K562 (cell line): ENCODE measurements around the gene C1QTNF9B. TPM values are rescaled to one million over a fixed set of nuclear protein-coding genes. Genes with fewer than 3 reads are reported as not detected.

Source experiments
- ATAC-seq: fragments of 200-7000 bp; cut with Tn5 transposase; 3 replicates; pipeline ENCODE4 v1.9.1; 2020; ENCODE audit warnings: moderate library complexity
- BruUV-seq: library from RNA; stranded (reverse); fragments of 400-500 nt; replicated peaks from 2 replicates; lab custom pipeline; 2021; lab: Mats Ljungman, UMichigan
- CTCF ChIA-PET: fragments of 300-600 bp; formaldehyde crosslinking; extraction: SDS; loops from one replicate; lab custom pipeline; 2021; ENCODE audit warnings: low intra/inter-chr PET ratio; lab: Yijun Ruan, JAX
- POLR2A ChIA-PET: fragments of 300-600, 350-650 bp; sonication (Branson Sonifier 250); formaldehyde crosslinking; extraction: SDS; loops from one replicate; lab custom pipeline; 2021; ENCODE audit warnings: antibody characterized with exemption, inconsistent platforms; lab: Yijun Ruan, JAX
- DNase-seq, 4 experiments: peaks; one replicate each; pipeline versions ENCODE4 v3.0.0 to v3.0.0-alpha.2; 2011 to 2018; ENCODE audit warnings: low spot score in 3 of 4, mixed read lengths in 3 of 4; ENCODE audit errors: extremely low read depth in 1 of 4
- FAIRE-seq: peaks from 2 replicates; lab custom pipeline; 2011; peaks lifted over from hg19 to GRCh38; lab: Jason Lieb, UNC
- H2AFZ ChIP-seq: 2 replicates; pipeline ENCODE4 v1.6.0; 2011; ENCODE audit warnings: low read depth, low read length, control low read depth, inconsistent platforms
- H3K27ac ChIP-seq: fragments of 200-600 bp; 3 replicates; pipeline ENCODE4 v1.8.0; 2011; ENCODE audit warnings: low read depth, mild to moderate bottlenecking, control low read depth, inconsistent platforms, low read length, moderate library complexity, mixed read lengths; ENCODE audit errors: extremely low read depth
- H3K27me3 ChIP-seq, 2 experiments: fragments of 300-600 bp in 1 of 2; 2 replicates in 1 of 2; 3 replicates in 1 of 2; pipeline versions ENCODE4 v1.6.0 to v1.8.0; 2011; ENCODE audit warnings: inconsistent platforms in 2 of 2, low read length in 2 of 2, mild to moderate bottlenecking in 1 of 2, mixed read lengths in 1 of 2, moderate library complexity in 1 of 2; ENCODE audit not compliant: control insufficient read depth in 2 of 2, insufficient read depth in 2 of 2
- H3K36me3 ChIP-seq: fragments of 300-600 bp; 3 replicates; pipeline ENCODE4 v1.8.0; 2011; ENCODE audit warnings: mild to moderate bottlenecking, low read length, inconsistent platforms; ENCODE audit not compliant: control insufficient read depth, insufficient read depth
- H3K4me1 ChIP-seq, 2 experiments: fragments of 200-600 bp in 1 of 2; replicated peaks in 1 of 2; 2 replicates in 1 of 2; 3 replicates in 1 of 2; pipeline versions ENCODE4 v1.5.1 to v1.8.0; 2011; ENCODE audit warnings: inconsistent platforms in 2 of 2, low read length in 2 of 2, mild to moderate bottlenecking in 1 of 2, mixed read lengths in 1 of 2, moderate library complexity in 1 of 2; ENCODE audit not compliant: control insufficient read depth in 2 of 2, insufficient read depth in 2 of 2
- H3K4me2 ChIP-seq: 2 replicates; pipeline ENCODE4 v1.6.1; 2011; ENCODE audit warnings: low read length, control low read depth, inconsistent platforms, mixed read lengths; ENCODE audit not compliant: insufficient read depth
- H3K4me3 ChIP-seq: fragments of 200-600 bp; sonication (generic), shearing (Covaris generic); 2 replicates; pipeline ENCODE4 v1.5.1; 2016; ENCODE audit warnings: control low read depth, inconsistent platforms
- H3K79me2 ChIP-seq: fragments of 200-600 bp; 3 replicates; pipeline ENCODE4 v1.8.0; 2011; ENCODE audit warnings: low read length, inconsistent platforms; ENCODE audit not compliant: control insufficient read depth, insufficient read depth
- H3K9ac ChIP-seq, 2 experiments: 2 replicates each; pipeline versions ENCODE4 v1.6.0 to v1.6.1; 2011; ENCODE audit warnings: low read depth in 2 of 2, low read length in 2 of 2, control low read depth in 1 of 2, inconsistent platforms in 1 of 2, mild to moderate bottlenecking in 1 of 2, mixed read lengths in 1 of 2; ENCODE audit not compliant: insufficient read depth in 1 of 2
- H3K9me1 ChIP-seq: one replicate; pipeline ENCODE4 v1.6.0; 2011; ENCODE audit warnings: inconsistent platforms, mild to moderate bottlenecking, low read length, moderate library complexity; ENCODE audit not compliant: control insufficient read depth, insufficient read depth
- H3K9me3 ChIP-seq: replicated peaks from 2 replicates; pipeline ENCODE4 v1.5.1; 2011; ENCODE audit warnings: low read depth, low read length, inconsistent platforms; ENCODE audit not compliant: control insufficient read depth, insufficient read depth
- H4K20me1 ChIP-seq: replicated peaks from 2 replicates; pipeline ENCODE4 v1.6.1; 2011; ENCODE audit warnings: low read length, inconsistent platforms, mixed read lengths; ENCODE audit not compliant: control insufficient read depth, insufficient read depth
- ARID2 ChIP-seq: fragments of 450-650 bp; IDR thresholded peaks from 2 replicates; pipeline ENCODE4 v1.6.1; 2017; ENCODE audit warnings: antibody characterized with exemption, mild to moderate bottlenecking
- BRCA1 ChIP-seq, 2 experiments: fragments of 450-650 bp in 1 of 2; sonication (generic) in 1 of 2; formaldehyde crosslinking in 1 of 2; IDR thresholded peaks; 2 replicates each; pipeline versions ENCODE4 v1.5.0 to v1.6.1; 2017 to 2020; ENCODE audit warnings: mild to moderate bottlenecking in 1 of 2, missing genetic modification reagents in 1 of 2
- GABPB2 ChIP-seq: fragments of 250-450 bp; sonication (Bioruptor Pico); conservative IDR thresholded peaks from 2 replicates; pipeline ENCODE4 v1.5.1; 2021; ENCODE audit warnings: mild to moderate bottlenecking
- JUNB ChIP-seq: fragments of 450-650 bp; formaldehyde crosslinking; conservative IDR thresholded peaks from 2 replicates; pipeline ENCODE4 v1.4.0; 2020; ENCODE audit warnings: mild to moderate bottlenecking
- MIER1 ChIP-seq: fragments of 450-650 bp; IDR thresholded peaks from 2 replicates; pipeline ENCODE4 v1.6.1; 2016; ENCODE audit warnings: antibody characterized with exemption, mild to moderate bottlenecking, low read depth
- POU5F1 ChIP-seq: fragments of 150-350 bp; IDR thresholded peaks from 2 replicates; pipeline ENCODE4 v1.6.1; 2014; ENCODE audit warnings: borderline replicate concordance, low read length, low read depth, mild to moderate bottlenecking; ENCODE audit not compliant: partially characterized antibody
- PRPF4 ChIP-seq: fragments of 200-400 bp; formaldehyde crosslinking; IDR thresholded peaks from one replicate; pipeline ENCODE4 v1.6.1; 2017; ENCODE audit warnings: low read length, low read depth, mild to moderate bottlenecking; ENCODE audit not compliant: insufficient read depth, poor library complexity, severe bottlenecking
- STAT5A ChIP-seq: IDR thresholded peaks from 2 replicates; pipeline ENCODE4 v1.6.1; 2012; ENCODE audit warnings: low read length, inconsistent platforms, borderline replicate concordance
- U2AF2 ChIP-seq: fragments of 200-400 bp; formaldehyde crosslinking; optimal IDR thresholded peaks from 2 replicates; pipeline ENCODE3; 2017; ENCODE audit warnings: low read depth, mild to moderate bottlenecking, low read length
- ZFP1 ChIP-seq: fragments of 450-650 bp; formaldehyde crosslinking; IDR thresholded peaks from 2 replicates; pipeline ENCODE4 v1.4.0; 2020; ENCODE audit warnings: mild to moderate bottlenecking, mixed read lengths
- ZFX ChIP-seq: sonication (generic); formaldehyde crosslinking; IDR thresholded peaks from 2 replicates; pipeline ENCODE4 v1.8.0; 2022; ENCODE audit warnings: mild to moderate bottlenecking, missing genetic modification reagents, moderate library complexity
- ZNF121 ChIP-seq: sonication (generic); formaldehyde crosslinking; conservative IDR thresholded peaks from 2 replicates; pipeline ENCODE4 v1.8.0; 2022; ENCODE audit warnings: missing genetic modification reagents
- ZNF507 ChIP-seq: conservative IDR thresholded peaks from 2 replicates; pipeline ENCODE4 v1.6.1; 2017; ENCODE audit warnings: missing genetic modification characterization, missing compliant biosample characterization
- WGBS: fragments of 100-300 bp; shearing (Covaris generic); methylation state at CpG from one replicate; pipeline ENCODE4 v1.1.6; 2016; ENCODE audit warnings: low coverage, mixed read lengths; ENCODE audit not compliant: insufficient coverage; ENCODE audit errors: missing lambda C conversion rate; 5-methylcytosine and 5-hydroxymethylcytosine counted together
- in situ Hi-C: fragments of 300-500 bp; cut with MboI; formaldehyde crosslinking; loops from 4 replicates; pipeline ENCODE4 v1.15.0; 2018; ENCODE audit warnings: inconsistent platforms, mixed read lengths
- intact Hi-C: fragments of 100-400 bp; cut with micrococcal nuclease; formaldehyde crosslinking; loops from 2 replicates; pipeline ENCODE4 v1.14.2; 2022
- polyA plus RNA-seq, 8 experiments: library from polyadenylated mRNA; depleted of rRNA in 4 of 8; stranded (reverse) in 5 of 8; unstranded in 3 of 8; fragments of >200 nt; fragmentation: Nextera tagmentation in 2 of 8; fragmentation: Illumina TruSeq in 1 of 8; extraction: Ambion mirVana in 2 of 8; extraction: Trizol in 1 of 8; gene quantifications; 2 replicates each; pipeline versions ENCODE4 v1.2.1 to v1.2.3, GENCODE V29; 2011 to 2014; ENCODE audit warnings: inconsistent platforms in 1 of 8, missing spikeins in 1 of 8
- total RNA-seq, 7 experiments: library from RNA; depleted of rRNA in 6 of 7; stranded (reverse); fragments of >200 nt in 6 of 7; fragmentation: Illumina TruSeq in 2 of 7; extraction: Trizol in 2 of 7; gene quantifications; 2 replicates each; pipeline versions ENCODE4 v1.2.1 to v1.2.3, GENCODE V29; 2011 to 2021; ENCODE audit warnings: low replicate concordance in 1 of 7
- TF ChIP-seq, protein P1 (sequence below): fragments of 250-450 bp; sonication (Bioruptor Pico); IDR thresholded peaks from 2 replicates; pipeline ENCODE4 v1.4.0; 2020; ENCODE audit warnings: mild to moderate bottlenecking, moderate library complexity
- TF ChIP-seq, protein P2 (sequence below): sonication (generic); formaldehyde crosslinking; IDR thresholded peaks from 2 replicates; pipeline ENCODE4 v1.8.0; 2022; ENCODE audit warnings: mild to moderate bottlenecking, missing genetic modification reagents
- TF ChIP-seq, protein P3 (sequence below): fragments of 450-650 bp; formaldehyde crosslinking; IDR thresholded peaks from 2 replicates; pipeline ENCODE4 v1.4.0; 2022; ENCODE audit warnings: missing genetic modification characterization

The C1QTNF9B gene
- total and polyA plus RNA-seq, 9 of the 15 experiments (the other 6 are each of a cell fraction or from before 2014, with no cell fraction given), result 0.14 to 0.94 (median 0.35) TPM; not detected in 3

DNA sequence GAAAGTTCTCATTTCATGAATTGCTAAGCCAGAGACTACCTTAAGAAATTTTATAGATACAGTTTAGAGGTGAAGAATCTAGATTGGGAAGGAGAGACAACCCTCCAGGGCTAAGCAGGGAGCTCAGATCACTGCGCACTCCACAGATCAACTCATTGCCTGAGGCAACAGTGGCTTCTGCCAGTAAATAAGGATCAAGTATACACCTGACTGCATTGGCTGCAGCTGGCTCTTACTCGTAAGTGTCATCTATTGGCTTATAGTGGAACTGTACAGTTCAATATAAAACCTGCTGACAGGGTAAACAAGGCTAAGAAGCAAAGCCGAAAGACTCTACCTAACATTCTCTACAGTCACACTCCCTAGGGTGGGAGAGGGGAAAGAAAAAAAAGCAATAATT is 18.0 kb upstream of the C1QTNF9B start:
- DNase-seq (no peak), ATAC-seq (no peak), FAIRE-seq (no peak)
- intact Hi-C loops, result no loop called here
- Histone ChIP-seq H3K9me1 (no peaks in the 10 kb centered on the region), H3K27ac (no peak overlapping the region), H4K20me1 (no peaks in the 10 kb centered on the region), H3K9me3 (no peaks in the 10 kb centered on the region), H3K27me3 (no peaks in the 10 kb centered on the region), H3K36me3 (no peaks in the 10 kb centered on the region), H3K79me2 (no peaks in the 10 kb centered on the region), H3K4me1 (no peaks in the 10 kb centered on the region), H2AFZ (no peak overlapping the region), H3K4me3 (no peak overlapping the region), H3K9ac (no peak overlapping the region), H3K4me2 (no peak overlapping the region)
- BruUV-seq, result no TSS peak
- no peak for TF ChIP-seq BRCA1 (IDR thresholded peaks at IDR 0.05)
- no peak for TF ChIP-seq BRCA1 (CRISPR knock-in tag; IDR thresholded peaks at IDR 0.05)
- TF ChIP-seq, protein P1, sequence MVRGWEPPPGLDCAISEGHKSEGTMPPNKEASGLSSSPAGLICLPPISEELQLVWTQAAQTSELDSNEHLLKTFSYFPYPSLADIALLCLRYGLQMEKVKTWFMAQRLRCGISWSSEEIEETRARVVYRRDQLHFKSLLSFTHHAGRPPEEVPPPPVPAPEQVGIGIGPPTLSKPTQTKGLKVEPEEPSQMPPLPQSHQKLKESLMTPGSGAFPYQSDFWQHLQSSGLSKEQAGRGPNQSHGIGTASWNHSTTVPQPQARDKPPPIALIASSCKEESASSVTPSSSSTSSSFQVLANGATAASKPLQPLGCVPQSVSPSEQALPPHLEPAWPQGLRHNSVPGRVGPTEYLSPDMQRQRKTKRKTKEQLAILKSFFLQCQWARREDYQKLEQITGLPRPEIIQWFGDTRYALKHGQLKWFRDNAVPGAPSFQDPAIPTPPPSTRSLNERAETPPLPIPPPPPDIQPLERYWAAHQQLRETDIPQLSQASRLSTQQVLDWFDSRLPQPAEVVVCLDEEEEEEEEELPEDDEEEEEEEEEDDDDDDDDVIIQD (CRISPR knock-in tag), result no peak
- no peak for TF ChIP-seq ZNF121
- no peak for TF ChIP-seq JUNB (CRISPR knock-in tag)
- no peak for TF ChIP-seq ZNF507 (tag)
- no peak for TF ChIP-seq U2AF2
- TF ChIP-seq MIER1, result no peak
- TF ChIP-seq POU5F1, result no peak
- no peak for TF ChIP-seq ZFP1 (CRISPR knock-in tag)
- TF ChIP-seq, protein P2, sequence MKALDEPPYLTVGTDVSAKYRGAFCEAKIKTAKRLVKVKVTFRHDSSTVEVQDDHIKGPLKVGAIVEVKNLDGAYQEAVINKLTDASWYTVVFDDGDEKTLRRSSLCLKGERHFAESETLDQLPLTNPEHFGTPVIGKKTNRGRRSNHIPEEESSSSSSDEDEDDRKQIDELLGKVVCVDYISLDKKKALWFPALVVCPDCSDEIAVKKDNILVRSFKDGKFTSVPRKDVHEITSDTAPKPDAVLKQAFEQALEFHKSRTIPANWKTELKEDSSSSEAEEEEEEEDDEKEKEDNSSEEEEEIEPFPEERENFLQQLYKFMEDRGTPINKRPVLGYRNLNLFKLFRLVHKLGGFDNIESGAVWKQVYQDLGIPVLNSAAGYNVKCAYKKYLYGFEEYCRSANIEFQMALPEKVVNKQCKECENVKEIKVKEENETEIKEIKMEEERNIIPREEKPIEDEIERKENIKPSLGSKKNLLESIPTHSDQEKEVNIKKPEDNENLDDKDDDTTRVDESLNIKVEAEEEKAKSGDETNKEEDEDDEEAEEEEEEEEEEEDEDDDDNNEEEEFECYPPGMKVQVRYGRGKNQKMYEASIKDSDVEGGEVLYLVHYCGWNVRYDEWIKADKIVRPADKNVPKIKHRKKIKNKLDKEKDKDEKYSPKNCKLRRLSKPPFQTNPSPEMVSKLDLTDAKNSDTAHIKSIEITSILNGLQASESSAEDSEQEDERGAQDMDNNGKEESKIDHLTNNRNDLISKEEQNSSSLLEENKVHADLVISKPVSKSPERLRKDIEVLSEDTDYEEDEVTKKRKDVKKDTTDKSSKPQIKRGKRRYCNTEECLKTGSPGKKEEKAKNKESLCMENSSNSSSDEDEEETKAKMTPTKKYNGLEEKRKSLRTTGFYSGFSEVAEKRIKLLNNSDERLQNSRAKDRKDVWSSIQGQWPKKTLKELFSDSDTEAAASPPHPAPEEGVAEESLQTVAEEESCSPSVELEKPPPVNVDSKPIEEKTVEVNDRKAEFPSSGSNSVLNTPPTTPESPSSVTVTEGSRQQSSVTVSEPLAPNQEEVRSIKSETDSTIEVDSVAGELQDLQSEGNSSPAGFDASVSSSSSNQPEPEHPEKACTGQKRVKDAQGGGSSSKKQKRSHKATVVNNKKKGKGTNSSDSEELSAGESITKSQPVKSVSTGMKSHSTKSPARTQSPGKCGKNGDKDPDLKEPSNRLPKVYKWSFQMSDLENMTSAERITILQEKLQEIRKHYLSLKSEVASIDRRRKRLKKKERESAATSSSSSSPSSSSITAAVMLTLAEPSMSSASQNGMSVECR, result no peak
- no peak for TF ChIP-seq ZFX (CRISPR knock-in tag)
- no peak for TF ChIP-seq GABPB2 (CRISPR knock-in tag)
- TF ChIP-seq PRPF4, result no peak
- TF ChIP-seq ARID2, result no peak
- no peak for TF ChIP-seq STAT5A
- TF ChIP-seq, protein P3, sequence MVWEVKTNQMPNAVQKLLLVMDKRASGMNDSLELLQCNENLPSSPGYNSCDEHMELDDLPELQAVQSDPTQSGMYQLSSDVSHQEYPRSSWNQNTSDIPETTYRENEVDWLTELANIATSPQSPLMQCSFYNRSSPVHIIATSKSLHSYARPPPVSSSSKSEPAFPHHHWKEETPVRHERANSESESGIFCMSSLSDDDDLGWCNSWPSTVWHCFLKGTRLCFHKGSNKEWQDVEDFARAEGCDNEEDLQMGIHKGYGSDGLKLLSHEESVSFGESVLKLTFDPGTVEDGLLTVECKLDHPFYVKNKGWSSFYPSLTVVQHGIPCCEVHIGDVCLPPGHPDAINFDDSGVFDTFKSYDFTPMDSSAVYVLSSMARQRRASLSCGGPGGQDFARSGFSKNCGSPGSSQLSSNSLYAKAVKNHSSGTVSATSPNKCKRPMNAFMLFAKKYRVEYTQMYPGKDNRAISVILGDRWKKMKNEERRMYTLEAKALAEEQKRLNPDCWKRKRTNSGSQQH (CRISPR knock-in tag), result no peak
- ChIA-PET POLR2A (interaction anchor here (1.2 kb wide), 1 partner anchor 26 kb away, joined by 3 read pairs; no protein-coding TSS in a partner anchor), CTCF (no interaction called here)
- WGBS, result 9% methylated on average over 3 of the region's 3 CpGs
- in situ Hi-C loops, result loop anchor here (25.0 kb wide), 1 partner anchor 297 kb away; no protein-coding TSS in a partner anchor
